NB4 (cell line): Measurements from ENCODE around the gene FUZ.

Experiments used
- CTCF ChIP-seq: IDR thresholded peaks from one replicate; pipeline ENCODE4 v1.5.1; 2012; ENCODE audit warnings: low read depth, low read length
- POLR2A ChIP-seq: IDR thresholded peaks from 2 replicates; pipeline ENCODE4 v1.6.1; 2011; ENCODE audit warnings: mild to moderate bottlenecking; ENCODE audit not compliant: insufficient read length; ENCODE audit errors: extremely low read depth

- no peak for TF ChIP-seq POLR2A
- no peak for TF ChIP-seq CTCF
Measured at GRCh38 chr19:49850221-49850486, 37.1 kb upstream of the FUZ start.
